Heart right ventricle (tissue), 16 donors: ENCODE results near the gene HLA-DOB. TPM values are rescaled to one million over a fixed set of nuclear protein-coding genes. Genes with fewer than 3 reads are reported as not detected.
"Not testable (repeated sequence)": the region's sequence is repeated elsewhere in the genome, so short reads cannot be mapped to it uniquely, and the experiment has no call there.

Experiments used
- ATAC-seq, 8 donors: fragments of 200-7000 bp; cut with Tn5 transposase; one replicate each; pipeline ENCODE4 v1.9.1; 2020; ENCODE audit warnings: mild to moderate bottlenecking in 8 of 8, moderate library complexity in 8 of 8, moderate number of reproducible peaks in 1 of 8
- DNase-seq, 2 donors: peaks; one replicate each; pipeline ENCODE4 v3.0.0-alpha.2; 2020
- H3K27ac ChIP-seq, 10 donors: fragments of 200-600 bp; sonication (generic) in 2 of 10; one replicate each; pipeline versions ENCODE4 v1.5.0 to v1.8.0; 2020 to 2022; ENCODE audit warnings: mild to moderate bottlenecking in 3 of 10
- H3K27me3 ChIP-seq, 7 donors: fragments of 200-600 bp; one replicate each; pipeline ENCODE4 v1.8.0; 2021 to 2022; ENCODE audit warnings: mild to moderate bottlenecking in 2 of 7
- H3K36me3 ChIP-seq, 9 donors: fragments of 200-600 bp; sonication (generic) in 1 of 9; one replicate each; pipeline versions ENCODE4 v1.5.0 to v1.8.0; 2020 to 2022; ENCODE audit warnings: mild to moderate bottlenecking in 2 of 9
- H3K4me1 ChIP-seq, 9 donors: fragments of 200-600 bp; sonication (generic) in 1 of 9; one replicate each; pipeline versions ENCODE4 v1.5.0 to v1.8.0; 2020 to 2022; ENCODE audit warnings: mild to moderate bottlenecking in 4 of 9
- H3K4me3 ChIP-seq, 10 donors: fragments of 200-600 bp; sonication (generic) in 2 of 10; one replicate each; pipeline versions ENCODE4 v1.5.0 to v1.8.0; 2020 to 2022; ENCODE audit warnings: mild to moderate bottlenecking in 7 of 10, moderate library complexity in 2 of 10
- H3K9me3 ChIP-seq, 11 donors: fragments of 200-600 bp in 10 of 11; sonication (generic) in 2 of 11; one replicate each; pipeline versions ENCODE4 v1.5.0 to v1.8.0; 2013 to 2022; ENCODE audit warnings: mild to moderate bottlenecking in 2 of 11, control low read depth in 1 of 11, moderate library complexity in 1 of 11
- WGBS, 2 donors: extraction: QIAGEN DNeasy Blood & Tissue Kit; methylation state at CpG; one replicate each; pipeline ENCODE4 v1.1.7; 2013; ENCODE audit warnings: inconsistent platforms in 1 of 2; 5-methylcytosine and 5-hydroxymethylcytosine counted together
- intact Hi-C, 10 donors: fragments of 100-400 bp; cut with DNase I; formaldehyde crosslinking; loops; one replicate each; pipeline versions ENCODE4 v1.11.1 to v1.14.2; 2022
- polyA plus RNA-seq, 2 donors: library from polyadenylated mRNA; stranded (reverse); fragments of 200-250 nt; gene quantifications; one replicate each; pipeline ENCODE4 v1.2.3, GENCODE V29; 2013
- total RNA-seq, 10 donors: library from RNA; stranded (reverse); fragmentation: NEBNext Ultra II Directional in 3 of 10; extraction: Animal tissue kit (Norgen Biotek cat#: 25700) in 3 of 10; gene quantifications; one replicate each; pipeline versions ENCODE4 v1.2.1 to v1.2.4, GENCODE V29; 2021 to 2023
- TF ChIP-seq, protein P1 (sequence below), 9 donors: fragments of 200-600 bp; sonication (generic) in 2 of 9; IDR thresholded peaks; one replicate each; pipeline versions ENCODE4 v1.5.0 to v1.8.0; 2021 to 2022; ENCODE audit warnings: antibody characterized with exemption in 9 of 9, mild to moderate bottlenecking in 5 of 9, moderate library complexity in 1 of 9
- donor health status: Arrhythmogenic right ventricular cardiomyopathy.
- donor health status: ischemic (EF 13 %, LVEDD 7.1; RV severe dilation, severe dysfunction).
- donor health status: healthy with polysubstance abuse.
- donor health status: DM: no; HTN: yes; CAD: no.
- donor health status: DM: no; HTN: no; CAD: no.
- donor health status: ischemic (EF 25% LVEDD 6.9; RV normal size, moderate dysfunction).
- donor health status: ischemic (EF 25% LVEDD 5.7; RV mildly dilated, moderate dysfunction).
- donor health status: healthy.
- donor health status: DM: yes; HTN: yes; CAD: no.
- donor health status: Ischemic cardiomyopathy.
- donor health status: ischemic (EF 35%, LVEDD 5.7; RV mildly dilated, moderate dysfunction).
- donor health status: nonischemic (EF 11% LVEDD 7.7; RV severe dilation, severe dysfunction).
- donor health status: DM: yes; HTN: yes; CAD: no.
- donor health status: PGD.
- donor health status: ischemic (EF 29% LVEDD 5.4; RV normal size, mild dysfunction).
- donor health status: nonischemic (EF 23%, LVEDD 6.1; RV moderate dilation, normal function).

The HLA-DOB gene
- total and polyA plus RNA-seq, 12 donors: 0.21 to 2.1 (median 0.48) TPM; not detected in 2

GRCh38 chr6:32792901-32793435, 23.8 kb downstream of the HLA-DOB start:
- Histone ChIP-seq H3K36me3 (no peaks in the 10 kb centered on the region), H3K27me3 (peaks cover 0 to 87% (median 49%) of the 10 kb centered on the region in 7 donors), H3K9me3 (peaks cover 0 to under 1% (median 0%) of the 10 kb centered on the region in 11 donors), H3K27ac (no peak overlapping the region), H3K4me3 (no peak overlapping the region), H3K4me1 (peaks cover 0 to 38% (median 3%) of the 10 kb centered on the region in 9 donors)
- WGBS, 2 donors: 64 to 70% methylated on average over 3 of the region's 3 CpGs
- DNase-seq (no peak), ATAC-seq (no peak)
- intact Hi-C loops: loop anchor here in 5 of 10 donors (5.0 to 10.0 kb wide), 4 partner anchors 88 to 548 kb away; no protein-coding TSS in a partner anchor
- TF ChIP-seq, protein P1, sequence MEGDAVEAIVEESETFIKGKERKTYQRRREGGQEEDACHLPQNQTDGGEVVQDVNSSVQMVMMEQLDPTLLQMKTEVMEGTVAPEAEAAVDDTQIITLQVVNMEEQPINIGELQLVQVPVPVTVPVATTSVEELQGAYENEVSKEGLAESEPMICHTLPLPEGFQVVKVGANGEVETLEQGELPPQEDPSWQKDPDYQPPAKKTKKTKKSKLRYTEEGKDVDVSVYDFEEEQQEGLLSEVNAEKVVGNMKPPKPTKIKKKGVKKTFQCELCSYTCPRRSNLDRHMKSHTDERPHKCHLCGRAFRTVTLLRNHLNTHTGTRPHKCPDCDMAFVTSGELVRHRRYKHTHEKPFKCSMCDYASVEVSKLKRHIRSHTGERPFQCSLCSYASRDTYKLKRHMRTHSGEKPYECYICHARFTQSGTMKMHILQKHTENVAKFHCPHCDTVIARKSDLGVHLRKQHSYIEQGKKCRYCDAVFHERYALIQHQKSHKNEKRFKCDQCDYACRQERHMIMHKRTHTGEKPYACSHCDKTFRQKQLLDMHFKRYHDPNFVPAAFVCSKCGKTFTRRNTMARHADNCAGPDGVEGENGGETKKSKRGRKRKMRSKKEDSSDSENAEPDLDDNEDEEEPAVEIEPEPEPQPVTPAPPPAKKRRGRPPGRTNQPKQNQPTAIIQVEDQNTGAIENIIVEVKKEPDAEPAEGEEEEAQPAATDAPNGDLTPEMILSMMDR (IDR thresholded peaks at IDR 0.05): no peak

DNA sequence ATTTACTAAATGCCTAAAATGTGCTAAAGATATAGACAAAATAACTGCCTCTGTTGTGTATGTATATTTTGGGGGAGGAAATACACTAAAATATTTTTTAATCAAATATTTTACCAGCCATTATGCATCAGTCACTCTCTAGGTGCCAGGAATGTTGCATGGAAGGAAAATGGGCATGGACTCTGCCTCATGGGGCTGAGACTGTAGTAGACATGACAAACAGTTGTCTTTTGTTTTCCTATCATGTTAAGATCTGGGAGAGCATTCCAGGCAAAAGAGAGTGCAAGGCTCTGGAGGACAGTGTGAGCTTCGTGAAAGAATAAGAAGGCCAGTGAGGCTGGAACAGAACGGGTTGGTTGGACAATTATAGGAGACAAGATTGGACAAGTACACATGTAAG, 26.5 kb downstream of the HLA-DOB start:
- H3K27me3 ChIP-seq: peaks cover 0 to 89% (median 48%) of the 10 kb centered on the region in 7 donors
- DNase-seq: no peak
- TF ChIP-seq, protein P1 (IDR thresholded peaks at IDR 0.05): no peak
- ATAC-seq: no peak
- intact Hi-C loops: loop anchor here in 5 of 10 donors (5.0 to 10.0 kb wide), 4 partner anchors 86 to 546 kb away; no protein-coding TSS in a partner anchor
- H3K4me3 ChIP-seq: no peak overlapping the region
- peaks cover 0 to 5% (median 0%) of the 10 kb centered on the region in 11 donors for H3K9me3 ChIP-seq
- H3K4me1 ChIP-seq: peaks cover 0 to 25% (median 0%) of the 10 kb centered on the region in 9 donors
- no peaks in the 10 kb centered on the region for H3K36me3 ChIP-seq
- 61 to 64% methylated on average over 2 of the region's 2 CpGs for WGBS, 2 donors
- no peak overlapping the region for H3K27ac ChIP-seq

DNA sequence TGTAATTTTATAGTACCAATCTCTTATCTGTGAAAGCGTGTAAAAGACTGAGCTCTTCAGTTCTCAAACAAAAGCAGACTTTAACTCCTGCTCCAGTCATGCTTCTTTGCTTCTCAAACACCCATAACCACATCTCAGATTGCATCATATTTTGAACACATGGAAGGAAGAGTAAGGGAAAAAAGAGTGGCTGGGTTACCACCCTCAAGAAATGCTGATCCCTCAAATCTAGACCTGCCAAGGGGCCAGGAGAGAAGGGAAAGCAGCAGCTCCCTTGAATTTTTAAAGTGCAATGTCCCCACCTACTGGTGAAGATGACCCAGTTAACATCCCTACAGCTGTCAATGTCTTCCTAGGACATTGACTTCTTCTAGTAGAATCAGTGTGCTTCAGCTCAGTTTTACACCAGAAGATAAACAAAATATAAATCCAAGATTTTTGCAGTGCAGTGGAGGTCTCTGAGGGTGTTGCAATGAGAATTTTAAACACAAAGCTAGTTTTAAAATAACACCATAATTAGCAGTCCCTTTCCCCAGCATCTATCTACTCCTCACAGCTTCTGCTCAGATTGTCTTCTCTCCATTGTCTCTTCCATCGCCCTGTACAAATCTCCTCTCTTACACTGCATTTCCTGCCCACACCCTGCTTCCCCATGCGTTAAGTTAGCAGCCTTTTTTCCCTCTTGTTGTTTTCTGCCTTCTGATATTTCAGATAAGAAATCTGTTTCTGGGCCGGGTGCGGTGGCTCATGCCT, 30.8 kb downstream of the HLA-DOB start:
- ATAC-seq: peak in 7 of 8 donors; percentile 43 to 88 (median 76)
- TF ChIP-seq, protein P1 (IDR thresholded peaks at IDR 0.05): peak; percentile 20 to 68 (median 59)
- intact Hi-C loops: loop anchor here in 2 of 10 donors (5.0 kb wide), 1 partner anchor 354 kb away; no protein-coding TSS in a partner anchor
- Histone ChIP-seq H3K27ac (no peak overlapping the region), H3K4me1 (peaks cover 0 to 6% (median 0%) of the 10 kb centered on the region in 9 donors), H3K27me3 (peaks cover 0 to 47% (median 26%) of the 10 kb centered on the region in 7 donors), H3K4me3 (no peak overlapping the region), H3K36me3 (no peaks in the 10 kb centered on the region), H3K9me3 (peaks cover 0 to 15% (median 0%) of the 10 kb centered on the region in 11 donors)
- peak in 1 of 2 donors; percentile 57 for DNase-seq
- WGBS, 2 donors: 41 to 43% methylated on average over 5 of the region's 5 CpGs

- H3K4me1 ChIP-seq, intact Hi-C loops, H3K36me3 ChIP-seq, H3K4me3 ChIP-seq, ATAC-seq, H3K27ac ChIP-seq, DNase-seq: not testable (repeated sequence)
- H3K27me3 ChIP-seq: peaks cover 0 to 30% (median 22%) of the 10 kb centered on the region in 7 donors
- H3K9me3 ChIP-seq: peaks cover 0 to 15% (median 0%) of the 10 kb centered on the region in 11 donors
These were observed 33.9 kb downstream of the HLA-DOB start for GRCh38 chr6:32782923-32783322.
